GM19324 (cell line): Measurements from ENCODE around the gene ANAPC1.
"Not testable (repeated sequence)": the region's sequence is repeated elsewhere in the genome, so short reads cannot be mapped to it uniquely, and the experiment has no call there.

Experiments used
- ATAC-seq: cut with Tn5 transposase; IDR thresholded peaks from one replicate; pipeline ENCODE4 v1.9.1; 2021; ENCODE audit warnings: mild to moderate bottlenecking, moderate library complexity; ENCODE audit not compliant: unreplicated experiment, low FRiP score

ANAPC1 gene

GRCh38 chr2:111905990-111906735 lies 22.2 kb upstream of the ANAPC1 start:
- peak; percentile 59 for ATAC-seq

GRCh38 chr2:111905475-111905869 lies 21.5 kb upstream of the ANAPC1 start:
- ATAC-seq: not testable (repeated sequence)

- no peak for ATAC-seq
Observed at GRCh38 chr2:111904726-111905474, 20.9 kb upstream of the ANAPC1 start.

DNA sequence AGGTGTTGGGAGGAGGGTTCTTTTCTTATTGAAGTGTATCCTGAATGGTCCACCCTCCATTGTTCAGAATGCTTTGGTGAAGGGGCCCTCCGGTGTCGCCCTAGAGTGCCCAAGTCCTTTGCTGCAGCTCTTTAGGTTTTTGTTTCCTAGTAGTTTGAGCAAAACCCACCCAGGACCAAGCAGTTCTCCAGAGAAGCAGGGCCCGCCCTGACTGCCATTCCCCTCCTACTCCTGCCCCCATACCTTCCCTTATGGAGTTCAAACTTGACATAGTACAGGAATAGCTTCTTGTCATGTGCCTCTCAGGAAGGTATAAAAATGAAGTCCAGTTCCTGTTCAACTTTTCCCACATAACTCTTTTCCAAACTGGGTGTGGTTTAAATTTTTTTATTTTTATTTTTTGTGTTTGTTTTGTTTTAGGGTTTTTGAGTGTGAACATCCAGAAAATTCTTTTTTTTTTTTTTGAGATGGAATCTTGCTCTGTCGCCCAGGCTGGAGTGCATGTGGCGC lies 20.0 kb upstream of the ANAPC1 start:
- no peak for ATAC-seq

- no peak for ATAC-seq
Observed at GRCh38 chr2:111903516-111903915, 19.5 kb upstream of the ANAPC1 start.

DNA sequence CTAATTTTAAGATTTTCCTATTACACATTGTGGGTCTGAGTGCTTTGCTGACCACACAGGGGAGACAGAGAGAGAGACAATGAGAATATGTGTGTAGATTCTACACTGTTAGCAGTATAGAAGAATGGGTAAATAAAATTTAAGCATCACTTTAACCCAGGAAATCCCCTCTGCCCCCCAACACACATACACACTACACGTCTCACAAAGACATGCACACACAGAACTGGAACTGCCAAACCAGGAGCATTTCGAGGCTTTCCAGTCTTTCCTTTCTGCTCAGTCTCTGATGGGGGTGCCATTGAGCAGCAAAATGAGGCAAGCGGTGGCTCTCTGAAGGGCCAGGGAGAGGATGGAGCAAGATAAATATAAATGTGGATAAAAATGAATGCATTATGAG lies 16.9 kb upstream of the ANAPC1 start:
- no peak for ATAC-seq

- peak; percentile 13 for ATAC-seq
Observed at GRCh38 chr2:111898703-111899514, 14.9 kb upstream of the ANAPC1 start.

- peak; percentile 59 for ATAC-seq
Observed at GRCh38 chr2:111897924-111898702, 14.1 kb upstream of the ANAPC1 start, which contains the start of gene MERTK. Gene MERTK, plus strand, starts transcription at chr2:111898607. Its CDS starts 129 bp downstream, at chr2:111898736.

DNA sequence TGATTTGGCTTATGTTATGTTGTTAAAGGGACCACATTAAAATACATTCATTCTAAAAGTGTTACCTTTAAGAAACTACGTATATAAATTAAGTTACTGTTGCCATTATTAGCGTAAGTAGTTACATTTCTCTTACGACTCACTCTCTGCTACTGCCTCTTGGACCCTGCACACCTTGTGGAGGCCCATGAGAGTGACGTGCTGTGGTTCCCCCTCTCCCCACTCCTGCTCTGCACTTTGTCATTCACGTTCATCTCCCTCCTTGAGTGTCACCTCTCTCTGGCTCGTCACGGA lies 13.6 kb upstream of the ANAPC1 start:
- no peak for ATAC-seq

DNA sequence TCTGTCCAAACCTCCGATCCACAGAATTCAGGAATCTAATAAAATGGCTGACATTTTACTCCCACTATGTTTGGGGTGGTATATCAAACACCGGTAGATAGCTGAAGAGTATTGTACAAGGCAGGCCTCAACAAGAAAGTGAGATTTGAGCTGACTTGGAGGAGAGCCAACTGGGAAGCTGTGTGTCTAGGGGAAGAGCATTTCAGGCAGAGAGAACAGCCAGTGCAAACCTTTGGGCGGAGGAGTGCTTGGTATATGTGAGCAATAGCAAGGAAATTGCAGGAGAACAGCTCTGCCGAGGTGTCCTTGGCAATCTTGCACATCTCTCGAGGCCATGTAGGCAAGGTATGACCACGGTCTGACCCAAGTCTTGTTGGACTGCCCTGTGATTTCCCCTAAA lies 12.6 kb upstream of the ANAPC1 start:
- no peak for ATAC-seq

DNA sequence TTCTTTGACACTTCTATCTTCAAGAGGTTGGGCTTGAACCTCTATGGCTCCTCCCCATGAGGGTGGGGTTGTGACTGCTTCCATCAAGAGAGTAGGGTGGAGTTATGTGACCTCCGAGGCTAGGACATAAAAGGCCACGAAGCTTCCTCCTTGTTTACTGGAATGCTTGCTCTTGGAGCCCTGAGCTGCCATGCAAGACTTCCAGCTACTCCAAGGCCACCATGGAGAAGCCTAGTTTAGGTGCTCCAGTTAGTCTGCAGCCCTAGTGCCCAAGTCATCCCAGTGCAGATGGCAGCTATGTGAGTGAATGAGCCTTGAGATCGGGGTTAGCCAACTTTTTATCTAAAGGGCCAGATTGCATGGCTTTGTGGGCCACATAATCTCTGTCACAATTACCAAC lies 12.0 kb upstream of the ANAPC1 start:
- no peak for ATAC-seq

GRCh38 chr2:111884592-111884964 lies 585 bp upstream of the ANAPC1 start:
- ATAC-seq: peak; percentile 10

- ATAC-seq: not testable (repeated sequence)
Observed at GRCh38 chr2:111872806-111873205, 11.2 kb downstream of the ANAPC1 start.

DNA sequence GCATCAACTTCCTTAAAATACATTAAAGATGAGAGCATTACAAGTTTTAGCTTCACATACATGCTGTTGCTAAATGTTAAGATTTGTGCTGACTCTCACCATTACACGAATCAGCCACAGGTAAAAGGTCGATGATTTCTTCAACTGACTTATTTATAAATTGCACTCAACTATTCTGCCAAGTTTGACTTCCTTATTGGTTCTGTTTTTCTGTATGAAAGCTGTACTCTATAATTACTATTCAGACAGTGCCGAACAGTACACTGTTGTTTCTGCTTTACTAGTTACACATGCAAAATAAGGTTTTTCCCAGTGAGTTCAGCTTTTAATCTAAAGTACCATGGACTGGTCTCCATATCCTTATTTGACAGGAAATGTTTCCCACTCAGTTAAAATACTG lies 18.9 kb downstream of the ANAPC1 start:
- not testable (repeated sequence) for ATAC-seq

- not testable (repeated sequence) for ATAC-seq
Observed at GRCh38 chr2:111860005-111860404, 24.0 kb downstream of the ANAPC1 start.

DNA sequence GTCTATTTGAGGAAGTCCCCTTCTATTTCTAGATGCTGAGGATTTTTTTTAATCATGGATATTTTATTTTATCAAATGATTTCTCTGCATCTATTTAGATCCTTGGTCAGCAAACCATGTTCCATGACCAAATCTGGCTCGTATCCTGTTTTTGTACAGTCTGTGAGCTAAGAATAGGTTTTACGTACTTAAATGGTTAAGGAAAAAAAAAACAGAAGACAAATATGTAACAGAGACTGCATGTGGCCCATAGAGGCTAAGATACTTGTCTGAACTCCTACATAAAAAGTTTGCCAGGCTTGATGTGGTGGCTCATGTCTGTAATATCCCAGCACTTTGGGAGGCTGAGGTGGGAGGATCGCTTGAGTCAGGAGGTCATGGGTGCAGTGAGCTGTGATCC lies 31.4 kb downstream of the ANAPC1 start:
- not testable (repeated sequence) for ATAC-seq

GRCh38 chr2:111850646-111851045 lies 33.3 kb downstream of the ANAPC1 start:
- not testable (repeated sequence) for ATAC-seq

GRCh38 chr2:111839625-111840282 lies 44.2 kb downstream of the ANAPC1 start:
- ATAC-seq: not testable (repeated sequence)

GRCh38 chr2:111838992-111839391 lies 45.0 kb downstream of the ANAPC1 start:
- not testable (repeated sequence) for ATAC-seq

DNA sequence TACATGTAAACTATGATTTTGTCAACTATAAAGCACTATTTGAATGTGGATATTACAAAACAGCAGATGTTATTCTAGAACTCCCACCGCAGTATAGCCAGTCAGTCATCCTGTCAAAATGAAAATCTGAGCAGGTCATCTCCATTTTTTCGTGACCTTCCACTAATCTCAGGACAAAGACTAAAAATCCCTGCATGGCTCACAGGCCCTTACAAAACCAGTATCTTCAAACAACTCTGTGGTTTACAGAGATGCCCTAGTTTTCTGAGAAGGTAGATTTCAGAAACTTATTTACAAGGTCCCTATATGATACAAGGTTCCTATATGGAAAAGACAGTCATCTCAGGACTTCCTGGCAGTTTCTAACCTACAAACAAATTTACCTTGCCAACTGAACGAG lies 49.8 kb downstream of the ANAPC1 start:
- not testable (repeated sequence) for ATAC-seq
